Hematopoietic multipotent progenitor cell treated with erythropoietin and hydrocortisone succinate and interleukin-3 and kit ligand, for 17 days (in vitro differentiated cells): ENCODE results near the gene GLB1L.

Experiments
- DNase-seq: peaks from one replicate; pipeline ENCODE4 v3.0.0-alpha.2; 2015; ENCODE audit warnings: low spot score

GLB1L gene

DNA sequence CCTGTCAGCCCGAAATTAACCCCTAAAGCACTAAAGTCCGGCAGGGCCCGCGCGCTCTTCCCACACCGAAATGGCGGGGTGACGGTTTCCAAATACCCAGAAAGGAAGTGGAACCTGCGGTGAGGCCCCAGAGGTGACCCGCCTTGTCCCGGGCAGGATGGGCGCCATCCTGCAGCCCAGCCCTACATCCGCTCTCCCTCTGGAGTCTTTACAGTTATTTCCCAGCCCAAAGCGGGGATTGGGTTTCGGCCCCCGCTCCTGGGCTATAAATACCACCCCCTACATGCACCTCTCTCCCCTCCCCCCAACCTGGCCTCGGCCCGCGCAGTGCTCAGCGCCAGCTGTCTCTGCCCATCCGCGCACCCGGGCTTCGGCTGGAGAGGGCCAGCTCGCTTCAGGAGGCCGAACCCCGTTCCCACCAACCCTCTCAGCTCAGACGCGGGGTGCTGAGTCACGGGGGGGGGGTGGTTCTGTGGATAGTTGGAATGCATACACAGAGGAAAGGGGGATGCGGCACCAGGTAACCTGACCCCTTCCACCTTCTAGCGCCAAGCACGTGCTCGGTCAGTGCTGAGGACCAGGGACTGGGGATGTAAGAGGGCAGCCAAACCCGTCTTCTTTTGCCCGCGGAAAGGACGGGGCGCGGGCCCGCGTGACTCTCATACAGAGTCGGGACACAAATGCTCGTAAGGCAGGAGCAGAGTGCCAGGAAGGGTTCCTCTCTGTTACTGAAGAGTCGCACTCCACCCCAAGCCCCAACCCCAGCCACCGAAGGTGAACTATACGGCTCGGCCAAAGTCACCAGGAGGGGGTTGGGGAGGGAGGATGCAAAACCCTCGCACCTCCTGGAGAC is 7.9 kb upstream of the GLB1L start, which contains the start of gene TUBA4B:
Gene TUBA4B (plus strand): TSS at position 344 of the 853 bp plus-strand sequence. CDS start 165 bp downstream, at position 509.
- DNase-seq = peak; percentile 27

DNA sequence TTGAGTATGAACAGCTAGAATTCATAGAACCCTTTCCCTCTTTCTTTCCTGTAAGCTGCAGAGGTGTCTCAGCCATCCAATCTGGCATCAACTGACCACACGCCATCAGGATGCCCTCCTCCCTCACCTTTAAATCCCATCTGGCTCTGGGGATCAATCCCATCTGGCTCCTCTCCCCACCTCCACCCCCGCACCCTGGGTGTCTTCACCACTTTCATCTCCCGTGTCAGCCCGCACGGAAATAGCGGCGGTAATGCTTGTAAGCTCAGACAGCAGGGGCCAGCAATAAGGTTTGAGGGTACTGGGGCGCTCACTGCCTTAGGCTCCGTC is 7.3 kb upstream of the GLB1L start:
- DNase-seq = no peak

DNA sequence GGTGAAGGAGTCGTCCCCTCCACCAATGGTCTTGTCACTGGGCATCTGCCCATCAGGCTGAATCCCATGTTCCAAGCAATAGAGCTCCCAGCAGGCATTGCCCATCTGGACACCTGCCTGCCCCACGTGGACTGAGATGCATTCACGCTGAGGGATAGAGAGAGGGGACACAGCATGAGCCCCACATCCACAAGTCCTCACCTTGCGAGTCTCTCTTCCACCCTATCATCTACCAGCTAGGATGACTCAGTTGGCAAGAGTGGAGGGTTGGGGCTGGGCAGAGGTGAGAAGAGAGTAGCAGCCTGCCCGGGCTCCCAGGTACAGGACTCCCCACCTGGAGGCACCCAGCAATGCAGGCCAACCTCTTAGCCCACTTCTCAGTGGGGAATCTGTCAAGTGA is 6.8 kb upstream of the GLB1L start:
- peak; percentile 45 for DNase-seq

DNA sequence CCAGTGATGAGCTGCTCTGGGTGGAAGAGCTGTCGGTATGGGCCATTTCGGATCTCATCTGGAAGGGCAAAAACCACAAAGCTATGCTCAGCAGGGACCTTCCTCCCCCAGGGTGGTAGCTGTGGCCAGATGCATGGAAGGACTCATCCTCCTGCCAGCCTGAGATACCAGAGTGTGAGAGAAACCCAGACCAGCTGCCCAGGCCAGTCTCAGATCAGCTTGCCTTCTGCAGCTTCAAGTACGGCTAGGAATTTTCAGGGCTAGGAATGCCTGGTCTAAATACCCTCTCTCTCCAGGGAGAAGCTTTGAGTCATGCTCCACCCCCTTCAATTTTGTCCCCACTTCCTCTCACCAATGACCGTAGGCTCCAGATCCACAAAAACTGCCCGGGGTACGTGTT is 6.4 kb upstream of the GLB1L start:
- no peak for DNase-seq

DNA sequence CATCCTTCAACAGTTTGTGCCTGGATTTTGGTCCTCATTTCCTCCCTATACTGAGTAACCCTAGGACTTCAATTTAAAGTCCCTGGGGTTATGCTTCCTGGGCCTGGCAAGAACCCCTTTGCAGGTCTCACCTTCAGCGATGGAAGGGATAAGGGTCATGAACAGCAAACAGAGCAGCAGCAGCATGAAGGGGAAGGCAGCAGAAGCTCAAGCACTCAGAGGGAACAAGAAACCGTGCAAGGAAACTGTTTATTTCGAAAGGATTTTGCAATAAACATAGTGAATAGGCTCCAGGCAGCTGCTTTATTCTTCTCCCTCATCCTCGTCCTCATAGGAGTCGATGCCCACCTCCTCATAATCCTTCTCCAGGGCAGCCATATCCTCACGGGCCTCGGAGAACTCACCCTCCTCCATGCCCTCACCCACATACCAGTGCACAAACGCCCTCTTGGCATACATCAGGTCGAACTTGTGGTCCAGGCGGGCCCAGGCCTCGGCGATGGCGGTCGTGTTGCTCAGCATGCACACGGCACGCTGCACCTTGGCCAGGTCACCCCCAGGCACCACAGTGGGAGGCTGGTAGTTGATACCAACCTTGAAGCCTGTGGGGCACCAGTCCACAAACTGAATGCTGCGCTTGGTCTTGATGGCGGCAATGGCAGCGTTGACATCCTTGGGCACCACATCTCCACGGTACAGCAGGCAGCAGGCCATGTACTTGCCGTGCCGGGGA is 5.0 kb upstream of the GLB1L start:
- no peak for DNase-seq

DNA sequence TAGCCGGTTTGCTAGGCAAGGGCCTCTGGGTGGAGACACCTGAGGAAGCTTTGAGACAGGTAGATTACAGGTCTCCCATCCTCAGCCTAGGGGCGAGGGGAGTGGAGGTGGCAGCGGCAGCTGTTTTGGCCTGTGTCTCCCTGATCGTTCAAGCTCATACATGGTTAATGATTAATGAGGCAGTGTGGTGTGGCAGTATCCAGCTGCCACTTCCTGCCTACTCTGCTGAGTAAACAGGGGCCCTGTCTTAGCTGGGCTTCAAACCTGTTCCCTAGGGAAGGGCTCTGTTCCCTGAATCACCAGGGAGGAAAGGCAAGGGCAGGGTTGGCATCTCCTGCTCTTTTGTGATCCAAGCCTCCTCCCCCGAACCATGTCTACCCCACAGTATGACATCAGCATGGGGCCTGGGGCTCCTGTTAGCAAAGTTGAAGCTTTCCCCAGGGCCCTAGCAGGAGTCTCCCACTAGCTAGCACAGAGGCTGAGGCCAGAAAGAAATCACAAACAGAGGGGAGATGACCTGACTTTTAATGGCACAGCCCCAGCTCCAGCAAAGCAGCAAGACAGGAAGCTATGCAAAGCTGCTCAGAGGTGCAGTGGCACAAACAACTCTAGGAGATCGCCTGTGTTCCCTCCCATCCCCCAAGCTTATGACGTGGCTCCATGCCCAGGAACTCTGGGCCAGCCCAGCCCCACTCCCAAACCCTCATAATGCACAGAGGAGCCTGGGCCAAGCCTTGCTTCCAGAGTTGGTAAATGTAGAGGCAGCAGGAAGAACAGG is 4.1 kb upstream of the GLB1L start:
- peak; percentile 78 for DNase-seq

DNA sequence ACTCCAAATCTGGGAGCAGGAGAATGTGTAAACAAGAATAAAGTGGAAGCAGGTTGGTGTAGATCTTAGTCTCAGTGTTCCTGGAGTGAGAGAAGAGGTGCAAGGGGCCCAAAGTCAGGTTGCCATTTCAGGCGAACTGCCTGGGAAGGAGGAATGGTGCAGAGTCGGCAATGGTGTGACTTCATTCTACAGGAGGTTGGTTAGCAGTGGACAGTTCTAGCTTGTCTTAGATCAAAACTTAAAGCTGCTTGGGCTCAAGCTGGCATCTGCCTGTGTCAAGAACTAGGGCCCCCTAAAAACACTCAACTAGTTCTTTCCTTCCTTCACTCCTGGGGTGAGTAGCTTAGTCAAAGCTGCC is 3.6 kb upstream of the GLB1L start:
- peak; percentile 17 for DNase-seq

DNA sequence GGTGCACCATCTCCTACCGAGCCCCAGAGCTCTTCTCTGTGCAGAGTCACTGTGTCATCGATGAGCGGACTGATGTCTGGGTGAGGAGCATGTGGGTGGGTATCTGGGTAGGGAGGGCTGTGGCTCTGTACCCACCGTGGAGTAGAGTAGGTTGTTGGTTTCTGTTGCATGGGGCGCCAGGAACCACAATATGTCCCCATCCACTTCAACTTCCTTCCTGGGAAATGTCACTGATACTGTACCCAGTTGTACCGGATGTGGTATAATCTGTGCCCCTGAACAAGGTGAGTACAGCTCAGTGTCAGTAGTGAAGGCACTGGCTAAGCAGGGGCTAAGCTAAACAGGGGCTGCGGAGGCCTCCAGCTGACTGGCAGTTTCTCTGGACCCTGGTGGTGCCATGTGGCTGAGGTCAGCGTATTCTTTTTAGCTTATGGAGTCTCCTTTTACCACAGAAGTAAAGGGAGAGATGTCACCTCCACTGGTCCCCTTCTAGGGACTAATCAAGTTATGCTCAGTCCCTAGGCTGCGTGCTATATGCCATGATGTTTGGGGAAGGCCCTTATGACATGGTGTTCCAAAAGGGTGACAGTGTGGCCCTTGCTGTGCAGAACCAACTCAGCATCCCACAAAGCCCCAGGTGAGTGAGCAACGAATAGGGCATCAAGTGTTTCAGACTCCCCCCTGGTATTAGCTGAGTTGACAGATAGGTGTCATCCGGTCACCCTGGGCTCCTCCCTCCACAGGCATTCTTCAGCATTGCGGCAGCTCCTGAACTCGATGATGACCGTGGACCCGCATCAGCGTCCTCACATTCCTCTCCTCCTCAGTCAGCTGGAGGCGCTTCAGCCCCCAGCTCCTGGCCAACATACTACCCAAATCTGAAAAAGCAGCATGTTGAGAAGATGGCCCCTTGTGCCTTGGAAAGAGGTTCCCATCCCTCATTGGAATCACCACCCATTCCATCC is 2.7 kb upstream of the GLB1L start:
- no peak for DNase-seq

DNA sequence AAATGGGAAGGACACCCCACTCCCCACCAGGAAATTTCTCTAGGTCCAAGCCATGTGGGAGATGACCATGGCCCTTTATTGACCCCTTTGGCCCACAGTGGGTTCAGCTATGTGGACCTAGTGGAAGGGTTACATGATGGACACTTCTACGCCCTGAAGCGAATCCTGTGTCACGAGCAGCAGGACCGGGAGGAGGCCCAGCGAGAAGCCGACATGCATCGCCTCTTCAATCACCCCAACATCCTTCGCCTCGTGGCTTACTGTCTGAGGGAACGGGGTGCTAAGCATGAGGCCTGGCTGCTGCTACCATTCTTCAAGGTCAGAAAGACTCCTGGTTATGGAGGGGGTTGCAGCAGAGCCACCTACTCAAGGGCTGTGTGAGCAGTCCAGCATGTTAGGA is 1.3 kb upstream of the GLB1L start:
- no peak for DNase-seq

DNA sequence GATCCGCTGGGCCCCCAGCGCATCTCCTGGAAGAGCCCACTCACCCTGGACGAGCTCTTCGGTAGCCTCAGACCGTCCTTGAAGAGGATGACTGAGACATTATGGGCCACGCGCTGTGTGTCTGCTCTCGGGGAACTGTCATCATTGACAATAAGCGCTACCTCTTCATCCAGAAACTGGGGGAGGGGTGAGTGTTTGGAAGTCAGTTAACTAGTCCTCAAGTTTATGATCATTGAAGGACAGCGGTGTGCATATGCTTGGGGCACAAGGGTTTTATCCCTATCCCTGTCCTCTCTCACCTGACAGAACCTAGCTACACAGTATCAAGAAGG is 621 bp upstream of the GLB1L start:
- DNase-seq = no peak

DNA sequence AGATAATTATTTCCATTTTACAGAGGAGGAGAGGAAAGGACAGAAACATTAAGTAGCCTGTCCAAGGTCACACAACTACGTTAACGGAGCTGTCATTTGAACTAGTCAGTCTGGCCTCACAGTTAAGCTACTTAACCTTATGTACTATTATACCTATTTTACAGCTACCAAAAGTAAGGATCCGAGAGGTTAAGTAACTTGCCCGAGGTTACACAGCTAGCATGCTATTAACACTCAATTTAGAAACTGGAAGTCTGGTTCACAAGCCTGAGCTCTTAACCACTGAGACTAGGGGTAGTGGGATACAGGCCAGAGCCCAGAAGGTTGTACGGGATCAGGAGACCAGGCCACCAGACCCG is 476 bp downstream of the GLB1L start:
- DNase-seq = no peak

DNA sequence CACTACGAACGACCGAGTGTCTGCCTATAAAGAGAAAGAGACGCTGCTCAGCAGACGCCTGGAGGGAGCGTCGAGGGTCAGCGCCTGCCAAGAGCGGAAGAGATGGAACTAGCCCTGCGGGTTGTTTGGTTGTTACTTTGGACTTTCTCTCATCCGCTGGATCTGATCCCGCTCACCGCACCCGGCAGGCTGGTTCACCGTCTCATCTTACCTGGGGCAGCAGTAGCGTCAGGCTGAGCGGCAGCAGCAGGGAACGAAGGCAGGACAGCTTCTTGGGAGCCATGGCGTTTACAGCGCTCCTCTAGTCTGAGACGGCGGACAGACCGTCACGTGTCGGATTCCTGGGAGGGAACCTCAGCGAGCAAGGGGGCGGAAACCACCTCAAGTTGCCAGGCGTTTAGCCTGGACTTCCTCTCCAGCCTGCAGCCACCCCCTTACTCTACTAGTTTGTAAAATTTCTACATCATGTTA is 1.9 kb downstream of the GLB1L start:
- DNase-seq = no peak

DNA sequence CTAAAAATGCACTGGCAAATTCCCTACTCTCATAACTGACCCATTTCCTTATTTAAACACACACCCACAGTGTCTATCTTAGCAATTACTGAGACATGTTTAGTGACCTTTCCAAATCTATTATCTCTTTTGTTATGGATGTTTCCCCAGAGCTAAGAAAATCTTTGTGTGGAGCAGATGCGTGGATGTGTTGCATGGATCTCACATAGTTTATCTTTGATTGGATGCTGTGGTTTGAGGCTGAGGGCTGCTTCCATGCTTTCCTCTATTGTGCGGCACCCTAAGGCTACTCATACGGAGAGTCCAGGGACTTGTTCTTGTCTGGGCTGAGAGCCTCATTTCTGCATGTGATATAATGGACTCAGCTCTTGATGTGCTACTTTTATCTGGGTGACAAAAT is 10.9 kb downstream of the GLB1L start:
- DNase-seq = no peak

DNA sequence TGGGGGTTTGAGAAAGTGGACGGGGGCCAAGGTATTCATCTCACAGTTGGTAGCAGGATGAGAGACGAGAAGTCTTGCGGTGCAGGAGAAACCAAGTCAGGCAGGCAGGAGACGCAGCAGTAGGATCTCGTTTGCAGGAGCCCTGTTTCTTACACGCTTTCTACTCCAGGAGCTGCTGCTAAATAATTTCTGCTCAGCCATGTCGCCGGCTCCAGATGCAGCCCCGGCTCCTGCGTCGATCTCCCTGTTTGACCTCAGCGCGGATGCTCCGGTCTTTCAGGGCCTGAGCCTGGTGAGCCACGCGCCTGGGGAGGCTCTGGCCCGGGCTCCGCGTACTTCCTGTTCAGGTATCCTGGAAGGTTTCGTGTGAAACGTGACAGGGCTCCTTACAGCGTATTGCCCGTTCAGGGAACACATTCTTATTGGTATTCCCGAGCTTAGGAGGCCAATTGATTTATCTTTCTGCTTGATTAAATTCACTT is 15.1 kb downstream of the GLB1L start:
- DNase-seq = peak; percentile 65

DNA sequence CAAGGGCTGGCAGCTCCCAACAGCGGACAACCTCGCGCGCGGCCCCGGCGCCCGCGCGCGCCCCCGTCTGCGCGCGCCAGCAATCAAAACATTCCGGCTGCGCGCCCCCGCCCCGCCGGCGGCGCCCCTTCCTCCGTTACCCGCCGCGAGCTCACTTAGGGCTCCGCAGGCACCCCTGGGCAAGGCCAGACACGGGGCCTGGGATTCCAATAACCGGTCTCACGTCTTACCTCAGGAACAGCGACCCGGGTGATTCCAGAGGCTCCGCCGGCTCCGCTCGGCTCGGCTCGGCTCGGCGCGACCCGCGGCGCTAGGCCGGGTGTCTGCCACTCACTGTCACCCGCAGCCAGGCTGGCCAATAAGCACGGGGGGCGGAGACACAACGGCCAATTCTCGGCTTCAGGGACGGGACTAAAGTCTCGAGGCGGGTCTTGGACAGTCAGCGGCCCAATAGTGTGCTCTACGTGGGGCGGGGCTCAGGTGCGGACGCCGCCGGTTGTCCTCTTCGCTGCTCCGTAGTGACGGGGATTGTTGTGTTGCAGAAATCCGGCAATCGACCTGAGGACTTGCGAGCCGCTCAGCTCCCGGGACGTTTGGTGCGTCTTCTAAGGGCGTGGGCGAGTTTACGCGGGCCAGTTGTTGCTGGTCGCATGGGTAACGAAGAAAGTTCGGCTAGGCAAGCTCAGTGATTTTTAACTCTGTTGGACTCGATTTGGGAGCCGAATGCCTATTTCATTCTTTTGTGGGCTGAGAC is 15.8 kb downstream of the GLB1L start, which contains the start of the genes ANKZF1 and ATG9A:
Gene ANKZF1 (plus strand): TSS at position 502 of the 754 bp plus-strand sequence. CDS start 452 bp downstream, outside the sequence.
Gene ATG9A (minus strand): TSS at position 332 of the 754 bp plus-strand sequence. CDS start 1,612 bp downstream, outside the sequence.
- DNase-seq = peak; percentile 99

DNA sequence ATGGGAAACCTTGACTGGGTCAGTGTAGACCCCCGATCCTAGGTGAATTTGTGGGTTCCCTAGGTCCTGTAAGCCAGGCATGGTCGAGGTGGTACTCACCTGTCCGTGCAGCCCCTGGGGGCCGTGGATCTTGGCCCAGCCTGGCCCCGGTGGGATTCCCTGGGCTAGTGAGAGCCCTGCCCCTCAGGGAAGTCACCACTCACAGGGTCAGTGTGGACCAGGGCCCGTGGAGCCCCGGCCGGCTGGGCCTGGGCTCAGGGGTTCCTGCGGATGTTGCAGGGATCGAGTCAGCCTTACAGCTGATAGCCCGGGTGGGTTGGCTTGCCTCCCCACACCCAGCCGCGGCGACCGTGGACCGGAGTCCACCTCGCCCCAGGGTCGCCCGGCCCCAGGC is 16.3 kb downstream of the GLB1L start:
- no peak for DNase-seq

DNA sequence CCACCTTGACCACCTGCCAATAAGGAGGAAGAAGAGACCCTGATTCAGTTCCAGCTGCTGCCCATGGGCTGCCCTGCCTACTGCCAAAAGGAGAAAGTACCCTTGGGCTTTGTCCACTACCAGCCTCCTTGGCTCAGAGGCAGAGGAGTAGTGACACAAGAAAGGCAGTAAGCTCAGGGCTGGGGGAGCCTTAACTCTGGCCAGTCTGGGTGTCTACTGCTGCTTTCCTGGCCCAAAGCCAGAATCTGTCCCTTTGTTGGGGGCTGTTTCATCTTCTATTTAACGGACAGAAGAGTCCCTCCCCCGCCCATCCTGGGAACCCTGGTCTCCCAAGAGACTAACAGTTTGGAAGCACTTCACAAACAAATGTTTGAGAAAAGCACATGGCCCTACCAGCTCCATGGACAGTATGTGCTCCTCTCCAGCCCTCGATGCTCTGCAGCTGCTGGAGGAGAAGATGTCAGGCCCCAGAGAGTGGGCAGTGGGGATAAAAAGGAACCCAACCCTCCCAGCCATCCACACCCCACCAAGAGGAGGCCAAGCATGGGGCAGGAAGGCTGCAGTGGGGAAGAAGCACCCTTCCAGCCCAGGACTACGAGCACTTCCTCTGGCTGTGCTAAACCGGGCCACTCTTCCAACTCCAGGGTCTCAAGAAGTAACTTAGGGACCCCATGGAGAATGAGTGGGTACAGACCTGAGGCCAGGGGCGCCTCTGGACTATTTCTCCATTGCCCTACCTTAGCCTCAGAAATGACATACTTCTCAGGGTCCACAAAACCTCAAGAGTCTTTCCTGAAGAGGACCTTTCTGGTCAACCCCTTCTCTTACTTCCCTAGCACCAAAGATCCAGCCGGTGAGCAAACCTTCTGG is 17.0 kb downstream of the GLB1L start:
- peak; percentile 62 for DNase-seq

DNA sequence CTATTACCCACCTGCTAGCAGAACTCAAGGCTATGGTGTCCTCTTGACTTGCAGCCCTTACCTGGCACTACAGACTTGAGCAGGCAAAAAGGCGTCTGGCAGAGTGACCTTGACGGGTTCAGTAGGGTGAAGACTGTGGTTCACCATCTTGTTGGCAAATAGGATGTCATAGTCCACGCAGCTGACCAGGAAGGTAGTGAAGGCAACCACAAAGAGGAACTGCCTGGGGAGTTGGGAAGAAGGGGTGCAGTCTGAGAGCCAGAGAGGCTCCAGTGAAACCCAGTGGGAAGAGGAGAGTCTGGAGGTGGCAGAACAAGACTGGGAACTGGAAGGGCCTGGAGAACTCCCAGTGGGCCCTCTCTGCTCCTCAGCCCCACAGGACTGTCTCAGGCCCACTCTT is 19.9 kb downstream of the GLB1L start:
- no peak for DNase-seq

DNA sequence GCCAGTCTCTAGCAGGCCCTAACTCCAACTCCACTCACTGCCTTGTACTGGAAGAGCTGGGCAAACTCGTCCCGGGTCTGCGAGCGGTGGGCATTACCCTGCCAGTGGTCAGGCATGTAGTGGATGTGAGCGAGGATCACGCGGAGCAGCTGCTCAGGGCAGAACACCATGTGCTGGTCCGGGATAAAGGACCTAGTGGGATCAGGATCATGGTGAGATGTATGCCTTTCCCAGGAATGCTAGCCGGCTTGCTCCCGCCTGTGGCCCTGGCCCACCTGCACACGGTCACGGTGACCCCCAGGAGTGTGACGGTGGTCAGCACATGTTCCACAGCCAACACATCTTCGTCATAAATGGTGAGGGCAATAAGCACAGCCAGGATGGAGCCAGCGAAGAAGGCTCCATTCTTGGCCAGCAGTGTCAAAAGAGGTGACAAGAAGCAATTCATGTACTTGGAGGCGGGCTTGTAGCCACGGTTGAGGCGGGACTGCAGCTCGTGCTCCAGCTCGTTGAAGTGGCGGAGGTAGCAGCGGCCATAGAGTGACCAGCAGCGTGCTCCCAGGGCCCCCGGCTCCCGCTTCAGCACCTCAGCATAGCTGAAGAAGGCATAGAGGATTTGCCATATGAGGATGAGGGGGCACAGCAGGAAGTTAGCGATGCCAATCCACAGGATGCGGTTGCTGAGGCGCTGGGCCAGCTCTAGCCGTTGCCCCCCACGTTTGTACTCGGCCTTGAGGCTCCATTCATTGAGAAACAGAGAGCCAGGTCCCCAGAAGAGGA is 21.2 kb downstream of the GLB1L start:
- DNase-seq = no peak
